Hematopoietic multipotent progenitor cell treated with erythropoietin and hydrocortisone succinate and interleukin-3 and kit ligand, for 17 days (in vitro differentiated cells): Measurements from ENCODE around the gene TTC3.

Source experiments
- DNase-seq: peaks from one replicate; pipeline ENCODE4 v3.0.0-alpha.2; 2015; ENCODE audit warnings: low spot score

The TTC3 gene

GRCh38 chr21:37060296-37060695 lies 12.8 kb upstream of the TTC3 start:
- DNase-seq: no peak

GRCh38 chr21:37061926-37062592 lies 11.0 kb upstream of the TTC3 start:
- no peak for DNase-seq

GRCh38 chr21:37062593-37062935 lies 10.5 kb upstream of the TTC3 start:
- no peak for DNase-seq

GRCh38 chr21:37063433-37063832 lies 9.6 kb upstream of the TTC3 start:
- no peak for DNase-seq

- no peak for DNase-seq
Measured at GRCh38 chr21:37064841-37065240, 8.2 kb upstream of the TTC3 start.

GRCh38 chr21:37065561-37066177 lies 7.4 kb upstream of the TTC3 start:
- DNase-seq: no peak

GRCh38 chr21:37071561-37072273 lies 1.3 kb upstream of the TTC3 start:
- no peak for DNase-seq

- DNase-seq: no peak
Measured at GRCh38 chr21:37072274-37072987, 623 bp upstream of the TTC3 start.

GRCh38 chr21:37073417-37074196 lies 553 bp downstream of the TTC3 start:
- DNase-seq: no peak

- no peak for DNase-seq
Measured at GRCh38 chr21:37074197-37074510, 1.1 kb downstream of the TTC3 start.

GRCh38 chr21:37074546-37074945 lies 1.5 kb downstream of the TTC3 start:
- no peak for DNase-seq

- no peak for DNase-seq
Measured at GRCh38 chr21:37075214-37075770, 2.2 kb downstream of the TTC3 start.

GRCh38 chr21:37076087-37076850 lies 3.2 kb downstream of the TTC3 start:
- no peak for DNase-seq

GRCh38 chr21:37077403-37077802 lies 4.3 kb downstream of the TTC3 start:
- no peak for DNase-seq

GRCh38 chr21:37079211-37079824 lies 6.3 kb downstream of the TTC3 start:
- no peak for DNase-seq

- no peak for DNase-seq
Measured at GRCh38 chr21:37082375-37082774, 9.3 kb downstream of the TTC3 start.

GRCh38 chr21:37082856-37083528 lies 9.9 kb downstream of the TTC3 start:
- DNase-seq: no peak

GRCh38 chr21:37085726-37086125 lies 12.7 kb downstream of the TTC3 start:
- no peak for DNase-seq

GRCh38 chr21:37087188-37087587 lies 14.1 kb downstream of the TTC3 start:
- no peak for DNase-seq

GRCh38 chr21:37088186-37088735 lies 15.2 kb downstream of the TTC3 start:
- DNase-seq: no peak
